ENCODE data around the gene UBE3B. TPM values are rescaled to one million over a fixed set of nuclear protein-coding genes. Genes with fewer than 3 reads are reported as not detected.

The UBE3B gene
- total RNA-seq, 1 experiment from 2014 or later: 48.6 TPM

GRCh38 chr12:109566424-109566823 is 89.0 kb downstream of the UBE3B start:
- CTCF ChIA-PET: no interaction called here
- Mint-ChIP-seq H3K4me3 (ENCODE audit: low read depth, unreplicated experiment) (no peak overlapping the region), H3K27me3 (ENCODE audit: unreplicated experiment) (no peaks in the 10 kb centered on the region), H3K36me3 (ENCODE audit: insufficient read depth, unreplicated experiment) (peaks cover 57% of the 10 kb centered on the region), H3K4me1 (ENCODE audit: low read depth, unreplicated experiment) (no peaks in the 10 kb centered on the region), H3K9me3 (ENCODE audit: low read depth, unreplicated experiment) (no peaks in the 10 kb centered on the region), H3K27ac (ENCODE audit: unreplicated experiment) (no peak overlapping the region)
- no peak for TF ChIP-seq CTCF (IDR thresholded peaks at IDR 0.05; ENCODE audit: unreplicated experiment)
- no peak for DNase-seq
- intact Hi-C loops (cut with micrococcal nuclease; ENCODE audit: unreplicated experiment): no loop called here
- no TSS peak for BruUV-seq (replicated peaks)

DNA sequence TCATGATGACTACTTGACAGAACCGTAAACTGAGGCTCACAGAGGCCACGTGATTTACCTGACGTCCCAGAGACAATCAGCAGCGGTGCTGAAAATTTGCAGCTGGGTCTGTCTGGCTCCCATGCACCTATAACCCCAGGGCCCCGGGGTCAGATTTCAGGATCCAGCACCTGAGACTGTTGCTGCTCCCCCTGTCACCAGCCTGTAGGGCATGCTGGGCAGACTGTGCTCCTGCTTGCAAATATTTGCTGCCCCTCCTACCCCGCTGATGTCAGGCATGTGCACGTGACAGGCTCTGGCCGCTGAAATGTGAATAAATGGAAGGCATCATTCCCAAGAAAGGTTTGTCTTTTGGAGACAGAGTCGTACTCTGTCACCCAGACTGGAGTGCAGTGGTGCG is 89.9 kb downstream of the UBE3B start:
- Mint-ChIP-seq H3K4me1 (ENCODE audit: low read depth, unreplicated experiment) (peaks cover under 1% of the 10 kb centered on the region), H3K36me3 (ENCODE audit: insufficient read depth, unreplicated experiment) (peaks cover 57% of the 10 kb centered on the region), H3K27me3 (ENCODE audit: unreplicated experiment) (no peaks in the 10 kb centered on the region), H3K27ac (ENCODE audit: unreplicated experiment) (no peak overlapping the region), H3K9me3 (ENCODE audit: low read depth, unreplicated experiment) (no peaks in the 10 kb centered on the region), H3K4me3 (ENCODE audit: low read depth, unreplicated experiment) (no peak overlapping the region)
- TF ChIP-seq CTCF (IDR thresholded peaks at IDR 0.05; ENCODE audit: unreplicated experiment): no peak
- BruUV-seq (replicated peaks): no TSS peak
- intact Hi-C loops (cut with micrococcal nuclease; ENCODE audit: unreplicated experiment): no loop called here
- CTCF ChIA-PET: no interaction called here
- DNase-seq: no peak

DNA sequence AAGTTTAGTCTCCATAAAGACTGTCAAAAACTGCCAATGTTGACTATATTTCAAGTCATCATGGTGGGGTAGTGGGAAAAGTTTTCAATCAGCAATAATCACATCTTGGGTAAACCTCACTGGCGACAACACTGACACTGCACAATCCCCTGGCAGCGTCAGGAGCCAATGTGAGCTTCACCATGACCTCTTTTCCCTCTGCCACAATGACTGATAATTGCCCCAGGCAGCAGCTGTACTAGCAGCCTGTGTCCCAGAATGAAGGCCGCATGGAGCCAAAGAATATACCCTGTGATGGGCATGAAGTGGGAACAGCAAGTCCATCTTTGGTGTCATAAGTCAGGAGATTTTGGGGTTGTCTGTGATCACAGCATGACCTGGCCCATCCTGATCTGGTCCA is 90.5 kb downstream of the UBE3B start:
- Mint-ChIP-seq H3K27ac (ENCODE audit: unreplicated experiment) (no peak overlapping the region), H3K4me1 (ENCODE audit: low read depth, unreplicated experiment) (peaks cover 8% of the 10 kb centered on the region), H3K27me3 (ENCODE audit: unreplicated experiment) (no peaks in the 10 kb centered on the region), H3K4me3 (ENCODE audit: low read depth, unreplicated experiment) (no peak overlapping the region), H3K36me3 (ENCODE audit: insufficient read depth, unreplicated experiment) (peaks cover 64% of the 10 kb centered on the region), H3K9me3 (ENCODE audit: low read depth, unreplicated experiment) (no peaks in the 10 kb centered on the region)
- no TSS peak for BruUV-seq (replicated peaks)
- CTCF ChIA-PET: no interaction called here
- intact Hi-C loops (cut with micrococcal nuclease; ENCODE audit: unreplicated experiment): no loop called here
- TF ChIP-seq CTCF (IDR thresholded peaks at IDR 0.05; ENCODE audit: unreplicated experiment): no peak
- no peak for DNase-seq

GRCh38 chr12:109568486-109568885 is 91.1 kb downstream of the UBE3B start:
- intact Hi-C loops (cut with micrococcal nuclease; ENCODE audit: unreplicated experiment): no loop called here
- H3K4me1 Mint-ChIP-seq (ENCODE audit: low read depth, unreplicated experiment): peaks cover 11% of the 10 kb centered on the region
- CTCF ChIA-PET: no interaction called here
- DNase-seq: no peak
- no peaks in the 10 kb centered on the region for H3K9me3 Mint-ChIP-seq (ENCODE audit: low read depth, unreplicated experiment)
- H3K36me3 Mint-ChIP-seq (ENCODE audit: insufficient read depth, unreplicated experiment): peaks cover 65% of the 10 kb centered on the region
- no peaks in the 10 kb centered on the region for H3K27me3 Mint-ChIP-seq (ENCODE audit: unreplicated experiment)
- no peak overlapping the region for H3K4me3 Mint-ChIP-seq (ENCODE audit: low read depth, unreplicated experiment)
- H3K27ac Mint-ChIP-seq (ENCODE audit: unreplicated experiment): no peak overlapping the region
- no peak for TF ChIP-seq CTCF (IDR thresholded peaks at IDR 0.05; ENCODE audit: unreplicated experiment)
- no TSS peak for BruUV-seq (replicated peaks)

All from Calu3 (cell line).